Measurements from ENCODE around the gene RAD1.
"Not testable (repeated sequence)": the region's sequence is repeated elsewhere in the genome, so short reads cannot be mapped to it uniquely, and the experiment has no call there.

Gene RAD1, protein sequence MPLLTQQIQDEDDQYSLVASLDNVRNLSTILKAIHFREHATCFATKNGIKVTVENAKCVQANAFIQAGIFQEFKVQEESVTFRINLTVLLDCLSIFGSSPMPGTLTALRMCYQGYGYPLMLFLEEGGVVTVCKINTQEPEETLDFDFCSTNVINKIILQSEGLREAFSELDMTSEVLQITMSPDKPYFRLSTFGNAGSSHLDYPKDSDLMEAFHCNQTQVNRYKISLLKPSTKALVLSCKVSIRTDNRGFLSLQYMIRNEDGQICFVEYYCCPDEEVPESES

DNA sequence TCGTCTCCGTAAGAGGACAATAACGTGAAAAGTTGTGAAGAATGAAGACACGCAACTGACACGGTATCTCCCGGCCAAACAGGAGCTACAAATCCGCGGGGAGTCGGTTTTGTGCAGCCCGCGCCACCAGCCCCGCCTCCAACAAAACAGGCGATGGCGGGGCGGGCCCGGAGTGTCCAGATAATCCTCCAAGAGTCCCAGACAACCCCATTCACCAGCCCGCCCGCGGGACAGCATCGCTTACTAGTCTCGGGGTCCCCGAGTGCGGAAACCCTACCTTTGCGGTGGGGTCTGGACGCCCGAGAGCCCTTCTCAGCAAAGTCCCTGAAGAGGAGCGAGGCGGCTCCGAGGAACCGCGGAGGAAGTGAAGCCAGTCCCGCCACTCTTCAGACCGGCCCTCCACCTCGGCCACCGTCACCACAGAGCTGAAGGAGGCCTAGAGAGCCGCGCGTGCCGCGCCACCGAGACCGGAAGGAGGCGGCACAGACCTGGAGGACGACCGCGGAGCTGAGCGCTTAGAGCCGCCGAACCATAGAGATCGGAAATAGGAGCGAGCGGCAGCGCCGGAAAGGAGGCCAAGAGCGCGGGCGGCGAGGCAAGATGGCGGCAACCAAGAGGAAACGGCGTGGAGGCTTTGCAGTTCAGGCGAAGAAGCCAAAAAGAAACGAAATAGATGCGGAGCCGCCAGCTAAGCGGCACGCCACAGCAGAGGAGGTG, at the start of gene RAD1, which contains the start of gene BRIX1:
TSS of gene RAD1 (minus strand) at position 366 of the 717 bp plus-strand sequence. CDS start 612 bp downstream, outside the sequence.
TSS of gene BRIX1 (plus strand) at position 573 of the 717 bp plus-strand sequence. CDS start at position 601, 28 bp downstream.
- DNase-seq, result peak; percentile 99

DNA sequence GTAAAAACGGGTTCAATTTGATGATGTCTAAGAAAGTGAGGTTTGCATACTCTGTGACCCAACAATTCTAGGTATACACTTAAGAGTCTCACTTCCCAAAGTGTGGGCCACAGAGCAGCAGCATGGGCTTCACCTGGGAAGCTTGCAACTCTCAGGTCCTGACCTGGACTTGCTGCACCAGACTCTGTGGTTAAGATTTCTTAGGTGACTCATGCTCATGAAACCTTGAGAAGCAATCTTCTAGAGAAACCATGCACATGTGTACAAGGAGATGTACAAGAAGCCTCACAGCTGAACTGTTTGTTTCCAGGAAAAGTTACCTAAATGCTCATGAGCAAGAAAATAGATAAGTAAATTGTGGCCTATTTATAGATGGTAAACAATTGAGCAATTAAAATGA, 44.0 kb upstream of the RAD1 start:
- no peak for DNase-seq

DNA sequence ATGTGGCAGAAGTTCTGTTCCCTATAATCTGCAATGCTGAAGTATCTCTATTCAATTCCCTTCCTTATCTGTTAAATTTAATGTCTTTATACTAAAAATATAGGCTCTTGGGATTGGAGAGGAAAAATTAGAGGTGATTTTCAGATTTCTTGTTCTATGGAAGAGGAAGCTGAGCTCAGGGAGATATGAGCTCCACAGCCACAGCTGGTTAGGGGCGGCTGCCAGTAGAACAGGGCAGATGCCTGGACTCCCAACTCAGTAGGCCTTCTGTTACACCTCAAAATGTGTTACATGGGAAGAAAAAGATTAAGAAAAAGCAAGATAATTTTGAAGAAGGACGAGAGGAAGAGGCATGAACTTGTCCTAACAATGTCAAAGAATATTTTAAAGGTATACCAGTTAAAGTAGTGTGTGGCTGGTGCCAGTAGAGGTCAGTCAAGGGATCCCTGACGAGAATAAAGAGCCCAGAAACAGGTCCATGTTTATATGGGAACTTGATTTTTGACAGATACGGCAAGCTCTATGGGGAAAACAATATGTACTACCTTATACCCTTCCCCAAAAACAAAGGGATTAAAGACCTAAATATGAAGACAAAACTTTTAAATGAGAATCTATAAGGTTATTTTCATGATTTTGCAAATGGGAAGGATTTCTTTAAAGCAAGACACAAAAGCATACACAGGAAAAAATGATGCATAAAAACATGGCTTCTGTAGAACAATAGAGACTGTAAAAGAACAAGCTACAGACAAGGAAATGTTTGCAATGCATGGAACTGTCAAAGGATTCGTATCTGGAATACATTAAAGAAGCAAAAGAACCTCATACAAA, 42.8 kb upstream of the RAD1 start:
- DNase-seq, result peak; percentile 19

DNA sequence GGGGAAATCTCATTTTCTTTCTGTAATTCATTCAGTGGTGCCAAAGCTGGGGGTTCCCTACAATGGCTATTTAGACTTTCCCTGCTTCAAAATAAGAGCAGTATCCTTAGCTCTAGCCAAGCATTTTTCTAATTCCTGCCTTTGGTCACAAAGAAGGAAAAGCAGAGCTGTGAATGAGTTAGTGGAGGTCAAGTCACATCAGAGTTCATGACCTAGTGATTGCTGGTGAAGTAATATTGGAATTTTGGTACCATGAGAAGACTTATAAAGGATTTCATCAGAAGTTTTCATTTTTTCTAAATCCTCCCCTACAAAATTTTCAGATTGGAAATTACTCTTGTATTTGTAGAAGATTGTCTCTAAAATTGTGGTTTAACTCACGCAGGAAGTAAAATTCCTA, 42.0 kb upstream of the RAD1 start:
- DNase-seq, result no peak

DNA sequence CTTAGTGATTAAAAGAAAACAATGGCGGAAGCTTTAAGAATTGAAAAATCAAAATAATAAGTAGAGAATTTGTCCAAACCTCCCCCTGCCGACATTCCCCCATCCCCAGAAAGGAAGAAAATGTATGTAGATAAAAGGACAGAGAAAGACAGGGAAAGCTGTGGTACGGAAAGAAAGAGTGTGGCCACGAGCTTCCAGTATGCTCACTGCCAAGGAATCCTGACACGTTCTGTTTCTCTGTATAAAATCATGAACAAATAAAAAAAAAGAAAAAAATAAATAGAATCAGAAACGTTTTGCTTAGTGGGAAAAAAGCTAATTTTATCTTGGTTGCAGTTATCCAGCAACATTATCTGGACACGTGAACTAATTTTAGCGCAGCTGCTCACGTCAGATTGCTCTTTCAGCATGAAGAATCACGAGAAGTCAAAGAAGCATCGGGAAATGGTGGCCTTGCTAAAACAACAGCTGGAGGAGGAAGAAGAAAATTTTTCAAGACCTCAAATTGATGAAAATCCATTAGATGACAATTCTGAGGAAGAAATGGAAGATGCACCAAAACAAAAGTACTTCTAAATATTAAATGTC, 29.2 kb upstream of the RAD1 start:
- DNase-seq, result no peak

DNA sequence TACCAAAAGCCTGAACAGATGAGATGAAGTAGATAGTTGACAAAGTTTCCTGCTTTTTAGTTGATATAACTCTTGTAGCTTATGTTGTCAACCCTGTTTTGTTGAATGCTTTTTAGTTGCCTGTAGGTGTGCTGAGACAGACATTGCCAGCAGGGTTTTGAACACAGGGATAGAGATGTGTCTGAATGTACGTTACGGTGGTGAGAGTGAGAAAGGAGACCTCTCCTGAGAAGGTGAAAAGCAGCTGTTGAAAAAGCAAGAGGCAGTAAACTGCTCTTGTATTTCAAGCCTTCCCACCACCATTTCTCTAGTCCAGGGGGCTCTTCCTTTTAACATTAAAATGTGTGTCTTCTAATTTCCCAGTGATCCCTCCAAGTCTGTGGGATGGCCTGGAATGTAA, 28.7 kb upstream of the RAD1 start:
- no peak for DNase-seq

DNA sequence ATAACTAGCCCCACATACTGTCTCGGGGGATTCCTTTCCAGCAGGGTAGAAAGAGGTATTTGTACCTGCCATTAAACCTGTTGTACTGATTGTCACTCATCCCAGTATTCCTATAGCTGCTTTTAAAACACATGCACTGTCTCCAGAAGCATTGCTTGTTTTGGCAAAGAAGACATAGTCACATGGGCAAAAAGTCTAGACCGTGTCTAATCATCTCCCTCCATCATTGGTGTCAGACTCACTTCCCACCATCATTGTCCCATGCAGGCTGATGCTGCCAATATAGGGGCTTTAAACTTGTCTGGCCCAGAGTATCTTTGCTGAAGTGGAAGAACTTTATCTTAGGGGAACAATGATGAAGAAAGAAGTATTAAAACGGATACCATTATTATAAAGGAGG, 26.6 kb upstream of the RAD1 start:
- no peak for DNase-seq

DNA sequence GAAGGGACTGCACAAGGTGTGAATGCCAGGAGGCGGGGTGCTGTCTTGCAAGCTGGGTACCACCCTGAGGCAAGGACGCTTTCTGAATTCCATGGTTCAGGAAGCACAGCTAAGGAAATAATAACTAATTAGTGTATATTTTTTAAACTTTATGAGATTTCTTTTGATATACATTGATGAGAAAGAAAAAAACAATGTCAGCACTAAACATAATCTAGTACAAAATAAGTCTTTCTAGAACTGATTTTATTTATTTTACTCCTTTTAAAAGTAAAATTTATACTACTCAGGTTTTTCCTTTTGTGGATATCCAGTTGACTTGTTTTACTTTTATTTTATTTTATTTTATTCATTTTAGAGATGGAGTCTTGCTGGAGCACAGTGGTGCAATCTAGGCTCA, 17.6 kb upstream of the RAD1 start:
- DNase-seq, result no peak

DNA sequence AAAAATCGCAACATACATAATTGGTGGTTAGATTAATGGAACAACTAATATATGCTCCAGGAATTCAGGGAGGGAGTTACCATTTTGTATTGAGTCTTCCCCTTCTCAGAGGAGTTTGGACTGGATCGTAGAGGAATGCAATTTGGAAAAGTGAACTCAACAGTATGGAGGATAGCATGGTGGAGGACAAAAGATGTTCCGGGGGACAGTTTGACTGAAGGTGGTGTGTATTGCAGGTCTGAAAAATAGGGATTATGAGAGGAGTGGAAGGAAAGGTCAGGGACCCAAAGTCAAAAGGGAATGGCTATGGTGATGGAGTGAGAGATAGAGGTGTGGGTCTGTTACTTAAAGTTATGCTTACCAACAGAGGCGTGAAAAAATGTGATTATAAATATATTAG, 15.6 kb upstream of the RAD1 start:
- DNase-seq, result no peak

DNA sequence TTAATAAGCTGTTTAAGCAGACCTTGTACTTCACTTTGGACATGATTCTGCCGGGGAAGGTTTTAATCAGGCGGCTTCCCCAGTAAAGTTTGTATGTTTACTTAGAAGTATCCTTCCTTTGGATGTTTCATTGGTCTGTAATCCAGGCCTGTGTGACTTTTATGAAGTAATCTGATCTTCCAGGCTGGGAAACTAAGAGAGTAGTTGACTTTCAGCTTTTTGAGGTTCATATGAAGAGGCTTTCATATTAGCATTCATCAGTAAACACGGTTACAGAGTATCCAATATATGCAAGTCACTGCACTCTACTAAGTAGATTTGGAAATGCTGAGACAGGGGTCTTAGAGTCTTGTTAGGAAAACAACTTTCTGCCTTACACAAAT, 15.1 kb upstream of the RAD1 start:
- DNase-seq, result no peak

DNA sequence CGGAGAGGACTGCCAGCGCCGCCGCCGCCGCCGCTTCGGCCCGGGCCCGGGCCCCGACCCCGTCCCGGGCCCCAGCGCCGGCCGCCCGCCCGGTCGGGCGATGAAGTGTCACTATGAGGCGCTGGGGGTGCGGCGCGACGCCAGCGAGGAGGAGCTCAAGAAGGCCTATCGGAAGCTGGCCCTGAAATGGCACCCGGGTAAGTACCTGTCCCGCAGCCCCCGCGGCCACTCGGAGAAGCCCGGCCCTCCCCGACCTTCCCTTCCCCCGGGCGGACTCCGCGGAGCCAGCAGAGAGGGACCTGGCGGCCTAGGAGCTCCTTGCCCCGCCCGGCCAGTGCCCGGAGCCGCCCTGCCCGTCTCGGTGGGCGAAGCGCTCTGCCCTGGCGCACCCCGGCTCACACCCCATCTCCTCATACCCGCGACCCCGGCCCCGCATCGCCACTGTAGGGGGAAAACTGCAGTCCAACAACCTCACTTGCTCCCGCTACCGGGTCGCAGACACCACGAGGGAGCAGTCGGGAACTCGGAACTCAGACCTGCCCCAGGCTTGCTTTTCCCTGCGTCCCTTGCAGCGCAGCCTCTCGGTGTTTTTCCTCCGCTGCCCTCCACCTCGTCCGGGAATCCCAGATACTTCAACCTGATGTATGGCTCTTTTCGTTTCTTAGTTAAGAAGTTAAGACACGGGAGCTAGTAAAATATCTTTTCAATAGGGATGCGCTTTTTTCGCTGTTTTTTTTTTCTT, 14.6 kb upstream of the RAD1 start:
- DNase-seq, result peak; percentile 73

DNA sequence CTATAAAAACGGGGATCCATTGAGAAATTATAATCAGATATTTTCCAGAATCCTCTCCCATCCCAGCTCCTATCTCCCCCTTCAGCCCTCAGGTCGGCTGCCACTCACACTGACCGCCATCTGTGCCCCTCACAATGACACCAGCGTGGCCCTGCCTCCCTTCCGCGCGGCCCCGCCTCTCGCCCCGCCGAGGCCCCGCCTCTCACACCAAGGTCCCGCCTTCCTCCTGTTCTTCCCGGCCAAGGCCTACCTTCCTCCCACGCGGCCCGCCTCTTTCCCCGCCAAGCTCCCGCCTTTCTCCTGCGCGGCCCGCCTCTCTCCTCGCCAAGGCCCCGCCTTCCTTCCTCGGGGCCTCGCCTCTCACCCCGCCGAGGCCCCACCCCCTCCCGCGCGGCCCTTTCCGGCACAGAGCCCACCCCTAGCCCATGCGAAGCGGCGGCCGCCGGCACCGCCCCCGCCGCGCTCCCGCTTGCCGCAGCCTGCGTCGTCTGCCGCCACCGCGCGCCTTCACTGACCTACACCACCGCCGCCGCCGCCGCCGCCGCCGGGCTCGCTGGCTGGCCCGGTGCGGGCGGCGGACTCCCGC, 13.9 kb upstream of the RAD1 start, which contains the start of gene DNAJC21:
TSS of gene DNAJC21 (plus strand) at position 426 of the 586 bp plus-strand sequence. CDS start 261 bp downstream, outside the sequence.
- DNase-seq, result peak; percentile 99

DNA sequence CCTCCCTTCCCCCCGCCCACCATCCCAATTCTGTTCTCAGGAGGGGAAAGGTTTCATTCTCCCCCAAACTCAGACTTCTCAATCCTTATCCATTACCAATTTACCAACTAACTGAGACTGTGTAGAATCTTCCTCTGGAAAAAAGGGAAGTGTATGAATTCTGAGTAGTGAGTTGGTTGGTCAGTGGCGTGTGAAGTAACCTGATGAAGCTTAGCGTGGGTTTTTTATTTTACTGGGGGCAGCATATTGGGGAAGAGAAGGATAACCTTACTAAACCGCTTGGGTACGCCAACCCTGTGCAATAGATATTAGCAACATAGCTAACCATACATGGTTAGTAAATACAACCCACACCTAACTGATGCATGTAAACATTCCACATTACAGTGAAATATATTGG, 13.0 kb upstream of the RAD1 start:
- peak; percentile 9 for DNase-seq

DNA sequence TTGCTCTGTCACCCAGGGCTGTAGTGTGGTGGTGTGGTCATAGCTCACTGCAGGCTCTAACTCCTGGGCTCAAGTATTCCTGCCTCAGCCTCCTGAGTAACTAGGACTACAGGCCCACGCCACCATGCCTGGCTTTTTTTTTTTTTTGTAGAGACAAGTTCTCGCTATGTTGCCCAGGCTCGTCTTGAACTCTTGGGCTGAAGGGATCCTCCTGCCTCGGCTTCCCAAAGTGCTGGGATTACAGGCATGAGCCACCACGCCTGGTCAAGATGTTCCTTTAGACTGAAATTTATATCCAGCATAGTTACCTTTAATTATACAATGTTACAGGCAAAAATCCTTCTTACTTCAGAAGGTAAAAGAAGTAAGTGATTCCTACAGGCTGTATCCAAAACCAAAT, 12.5 kb upstream of the RAD1 start:
- no peak for DNase-seq

DNA sequence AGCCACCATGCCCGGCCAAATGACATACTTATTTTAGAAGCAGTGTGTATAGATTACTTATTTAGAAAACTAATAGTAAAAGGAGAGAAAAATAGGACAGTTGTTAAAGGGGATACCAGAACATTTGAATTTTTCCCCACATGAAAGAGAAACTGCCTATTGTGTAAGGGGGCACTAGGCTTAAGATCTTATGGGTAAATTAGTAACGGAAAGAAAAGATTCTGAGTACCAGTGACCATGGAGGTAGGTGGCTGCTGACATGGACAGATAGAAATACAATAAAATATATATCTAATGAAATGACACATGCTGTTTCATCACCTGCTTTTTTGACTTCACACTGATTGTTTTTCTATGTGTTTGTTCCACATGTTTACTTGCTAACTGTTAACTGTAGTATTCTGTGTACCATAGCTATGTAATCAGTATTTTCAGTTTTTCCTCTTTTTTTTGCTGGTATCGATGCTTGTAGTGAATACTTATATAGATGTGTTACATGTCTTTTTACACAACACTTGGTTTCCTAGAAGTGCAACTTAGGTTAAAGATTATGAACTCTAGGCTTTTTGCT, 11.1 kb upstream of the RAD1 start:
- no peak for DNase-seq

DNA sequence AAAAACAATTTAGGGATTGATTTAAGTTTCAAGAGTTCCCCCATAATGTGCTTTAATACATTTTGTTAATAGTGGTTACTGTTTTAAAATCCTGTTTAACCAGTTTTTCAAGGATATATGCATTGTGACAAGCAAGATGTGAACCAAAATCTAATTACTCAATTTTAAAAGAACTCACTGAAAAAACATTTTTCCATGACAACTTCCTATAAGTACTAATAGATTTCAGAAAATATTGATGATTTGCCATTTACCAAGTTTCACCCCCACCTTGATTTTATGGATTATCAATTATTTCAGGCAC, 9.1 kb upstream of the RAD1 start:
- DNase-seq, result no peak

DNA sequence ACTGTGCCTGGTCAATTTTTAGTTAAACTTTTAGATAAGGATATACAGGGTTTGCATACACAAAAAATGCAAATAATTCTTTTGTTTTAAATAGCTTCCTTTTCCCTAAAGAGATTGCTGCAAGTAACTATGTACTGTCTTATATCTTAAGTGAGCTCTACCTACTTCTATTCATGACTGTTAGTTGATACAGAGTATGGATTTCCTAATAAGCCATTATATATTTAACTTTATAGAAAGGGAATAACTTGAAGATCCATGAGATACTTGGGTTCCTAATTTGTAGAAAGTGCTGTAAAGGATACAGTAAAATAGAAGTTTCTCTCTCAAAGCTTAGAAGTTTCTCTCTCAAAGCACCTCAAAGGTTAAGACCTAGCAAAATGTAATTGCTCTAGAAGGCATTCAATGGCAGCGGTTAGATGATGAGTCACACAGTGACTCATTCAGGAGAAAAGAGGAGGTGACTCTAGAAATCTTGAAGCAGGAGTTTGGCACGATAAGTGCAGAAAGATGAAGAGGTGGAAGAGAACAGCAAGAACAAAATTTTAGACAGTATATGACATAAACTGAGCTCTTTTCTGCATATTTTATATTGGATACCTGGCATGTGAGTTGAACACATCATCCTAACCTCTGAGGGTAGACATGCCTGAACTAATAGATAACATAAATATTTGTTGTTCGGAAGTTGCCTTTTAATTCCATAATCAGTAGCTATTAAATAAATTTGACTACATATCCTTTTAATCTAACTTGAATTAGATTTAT, 8.6 kb upstream of the RAD1 start:
- no peak for DNase-seq

DNA sequence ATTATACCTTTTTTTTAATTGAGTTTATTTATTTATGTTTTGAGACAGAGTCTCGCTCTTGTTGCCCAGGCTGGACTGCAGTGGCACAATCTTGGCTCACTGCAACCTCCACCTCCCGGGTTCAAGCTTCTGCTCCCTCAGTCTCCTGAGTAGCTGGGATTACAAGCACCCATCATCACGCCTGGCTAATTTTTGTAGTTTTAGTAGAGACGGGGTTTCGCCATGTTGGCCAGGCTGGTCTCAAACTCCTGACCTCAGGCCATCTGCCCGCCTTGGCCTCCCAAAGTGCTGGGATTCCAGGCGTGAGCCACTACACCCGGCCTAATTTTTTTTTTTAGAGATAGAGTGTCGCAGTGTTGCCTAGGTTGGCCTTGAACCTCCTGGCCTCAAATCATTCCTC, 8.0 kb upstream of the RAD1 start:
- not testable (repeated sequence) for DNase-seq

DNA sequence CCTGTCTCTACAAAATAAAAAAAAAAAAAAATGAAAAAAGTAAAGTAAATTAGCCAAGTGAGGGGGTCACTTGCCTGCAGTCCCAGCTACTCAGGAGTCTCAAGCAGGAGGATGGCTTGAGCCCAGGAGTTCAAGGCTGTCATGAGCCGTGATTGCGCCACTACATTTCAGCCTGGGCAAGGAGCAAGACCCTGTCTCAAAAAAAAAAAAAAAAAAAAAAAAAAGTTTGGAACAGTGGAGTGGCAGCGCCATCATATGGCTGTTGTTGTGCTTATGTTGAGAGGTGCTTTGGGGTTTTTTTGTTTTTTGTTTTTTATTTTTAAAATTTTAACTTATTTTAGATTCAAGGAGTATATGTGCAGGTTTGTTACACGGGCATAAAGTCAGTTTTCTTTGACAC, 3.8 kb upstream of the RAD1 start:
- no peak for DNase-seq

DNA sequence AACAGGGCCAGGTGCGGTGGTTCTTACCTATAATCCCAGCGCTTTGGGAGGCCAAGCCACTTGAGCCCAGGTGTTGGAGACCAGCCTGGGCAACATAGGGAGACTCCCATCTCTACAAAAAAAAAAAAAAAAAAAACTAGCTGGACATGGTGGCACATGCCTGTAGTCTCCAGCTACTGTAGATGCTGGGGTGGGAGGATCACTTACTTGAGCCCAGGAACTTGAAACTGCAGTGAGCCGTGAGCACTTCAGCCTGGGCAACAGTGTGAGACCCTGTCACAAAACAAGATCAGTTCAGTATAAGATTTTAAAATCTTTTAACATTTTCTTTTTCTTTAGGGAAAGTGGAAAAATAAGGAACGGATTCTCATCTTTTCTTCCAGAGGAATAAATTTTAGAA, 2.7 kb upstream of the RAD1 start:
- DNase-seq, result no peak

DNA sequence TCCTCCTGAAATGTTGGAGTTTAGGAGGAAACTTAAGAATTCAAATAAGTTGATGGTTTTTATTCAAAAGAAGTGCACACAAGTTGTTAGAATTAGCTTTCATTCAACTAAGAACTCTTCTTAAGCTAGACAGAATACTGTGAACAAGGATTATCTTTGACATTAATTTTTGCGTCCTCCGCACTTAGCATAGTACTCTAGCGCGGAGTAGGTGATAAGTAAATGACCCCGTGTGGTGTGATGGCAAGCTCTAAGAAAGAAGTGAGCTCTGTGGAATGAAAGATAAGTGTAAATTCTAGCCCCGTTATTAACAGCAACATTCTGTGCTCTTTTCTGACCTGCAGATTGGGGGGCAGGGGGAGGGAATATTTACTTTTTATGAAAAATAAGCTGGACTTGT, 1.2 kb upstream of the RAD1 start:
- no peak for DNase-seq
